ENCODE results near the gene SENP6. TPM values are rescaled to one million over a fixed set of nuclear protein-coding genes. Genes with fewer than 3 reads are reported as not detected.

Gene SENP6
- total RNA-seq, 2 donors from 2014 or later = 71.5 to 99.5 TPM

GRCh38 chr6:75611702-75612375 lies 10.2 kb downstream of the SENP6 start:
- intact Hi-C loops (cut with DNase I) = no loop called here
- H3K27me3 ChIP-seq (replicated peaks; ENCODE audit: insufficient read depth) = no peaks in the 10 kb centered on the region
- no peak overlapping the region for H3K27ac ChIP-seq
- no peaks in the 10 kb centered on the region for H3K36me3 ChIP-seq
- no peak overlapping the region for H3K4me3 ChIP-seq
- H3K4me1 ChIP-seq (replicated peaks) = peaks cover 12% of the 10 kb centered on the region
- WGBS = 76% methylated on average over 5 of the region's 5 CpGs
- no peak for DNase-seq (ENCODE audit: low spot score)
- TF ChIP-seq POLR2AphosphoS5 (IDR thresholded peaks at IDR 0.05) (no peak), POLR2A (IDR thresholded peaks at IDR 0.05) (no peak)
- TF ChIP-seq, protein P1, sequence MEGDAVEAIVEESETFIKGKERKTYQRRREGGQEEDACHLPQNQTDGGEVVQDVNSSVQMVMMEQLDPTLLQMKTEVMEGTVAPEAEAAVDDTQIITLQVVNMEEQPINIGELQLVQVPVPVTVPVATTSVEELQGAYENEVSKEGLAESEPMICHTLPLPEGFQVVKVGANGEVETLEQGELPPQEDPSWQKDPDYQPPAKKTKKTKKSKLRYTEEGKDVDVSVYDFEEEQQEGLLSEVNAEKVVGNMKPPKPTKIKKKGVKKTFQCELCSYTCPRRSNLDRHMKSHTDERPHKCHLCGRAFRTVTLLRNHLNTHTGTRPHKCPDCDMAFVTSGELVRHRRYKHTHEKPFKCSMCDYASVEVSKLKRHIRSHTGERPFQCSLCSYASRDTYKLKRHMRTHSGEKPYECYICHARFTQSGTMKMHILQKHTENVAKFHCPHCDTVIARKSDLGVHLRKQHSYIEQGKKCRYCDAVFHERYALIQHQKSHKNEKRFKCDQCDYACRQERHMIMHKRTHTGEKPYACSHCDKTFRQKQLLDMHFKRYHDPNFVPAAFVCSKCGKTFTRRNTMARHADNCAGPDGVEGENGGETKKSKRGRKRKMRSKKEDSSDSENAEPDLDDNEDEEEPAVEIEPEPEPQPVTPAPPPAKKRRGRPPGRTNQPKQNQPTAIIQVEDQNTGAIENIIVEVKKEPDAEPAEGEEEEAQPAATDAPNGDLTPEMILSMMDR (IDR thresholded peaks at IDR 0.05) = no peak
- no peaks in the 10 kb centered on the region for H3K9me3 ChIP-seq

GRCh38 chr6:75612434-75612833 lies 10.8 kb downstream of the SENP6 start:
- H3K4me3 ChIP-seq = no peak overlapping the region

DNA sequence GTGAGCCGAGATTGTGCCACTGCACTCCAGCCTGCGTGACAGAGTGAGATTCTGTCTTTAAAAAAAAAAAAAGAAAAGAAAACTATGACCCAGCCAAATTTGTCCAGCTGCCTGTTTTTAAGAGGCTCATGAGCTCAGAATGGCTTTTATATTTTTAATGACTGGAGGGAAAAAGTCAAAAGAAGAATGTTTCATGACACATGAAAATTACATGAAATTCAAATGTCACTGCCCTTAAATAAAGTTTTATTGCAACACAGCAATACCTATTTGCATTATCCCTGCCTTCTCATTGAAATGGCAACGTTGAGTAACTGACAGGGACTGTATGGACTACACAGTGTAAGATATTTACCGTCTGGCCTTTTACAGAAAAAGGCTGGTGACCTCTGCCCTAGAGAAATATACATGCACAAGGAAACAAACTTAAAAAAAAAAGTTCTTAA lies 11.4 kb downstream of the SENP6 start:
- WGBS = 41% methylated on average over 4 of the region's 4 CpGs
- H3K27ac ChIP-seq = no peak overlapping the region
- peaks cover 6% of the 10 kb centered on the region for H3K4me1 ChIP-seq (replicated peaks)
- H3K36me3 ChIP-seq = no peaks in the 10 kb centered on the region
- no peak overlapping the region for H3K4me3 ChIP-seq
- no peak for TF ChIP-seq POLR2A (IDR thresholded peaks at IDR 0.05)
- no peak for TF ChIP-seq POLR2AphosphoS5 (IDR thresholded peaks at IDR 0.05)
- TF ChIP-seq, protein P1 (IDR thresholded peaks at IDR 0.05) = no peak
- H3K27me3 ChIP-seq (replicated peaks; ENCODE audit: insufficient read depth) = no peaks in the 10 kb centered on the region
- H3K9me3 ChIP-seq = no peaks in the 10 kb centered on the region
- no peak for DNase-seq (ENCODE audit: low spot score)
- intact Hi-C loops (cut with DNase I) = no loop called here

More at GRCh38 chr6:75612434-75612833, 10.8 kb downstream of the SENP6 start:
- intact Hi-C loops (cut with DNase I) = no loop called here
- no peak for DNase-seq (ENCODE audit: low spot score)
- TF ChIP-seq POLR2AphosphoS5 (IDR thresholded peaks at IDR 0.05) (no peak), POLR2A (IDR thresholded peaks at IDR 0.05) (no peak)
- TF ChIP-seq, protein P1 (IDR thresholded peaks at IDR 0.05) = no peak
- Histone ChIP-seq H3K27ac (no peak overlapping the region), H3K27me3 (replicated peaks; ENCODE audit: insufficient read depth) (no peaks in the 10 kb centered on the region), H3K36me3 (no peaks in the 10 kb centered on the region), H3K9me3 (no peaks in the 10 kb centered on the region), H3K4me1 (replicated peaks) (peaks cover 10% of the 10 kb centered on the region)
- 91% methylated on average over 3 of the region's 3 CpGs for WGBS

DNA sequence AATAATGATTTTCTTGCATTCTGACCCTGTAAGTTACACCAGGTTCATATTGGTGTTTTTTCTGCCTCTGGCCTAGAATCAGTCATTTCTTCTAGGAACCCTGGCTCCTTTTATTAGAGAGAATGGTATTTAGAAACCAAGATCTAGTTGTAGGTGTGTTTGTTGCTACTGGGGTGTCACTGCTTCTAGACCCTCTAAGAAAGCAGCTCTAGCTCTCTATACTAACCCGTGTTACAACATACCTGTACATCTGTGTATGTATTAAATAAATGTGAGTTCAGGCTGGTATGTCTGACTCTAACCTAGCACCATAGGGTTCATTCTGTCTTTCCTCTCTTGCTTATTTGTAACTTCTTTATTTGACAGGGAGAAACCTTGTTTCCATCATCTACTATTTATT lies 16.8 kb downstream of the SENP6 start:
- H3K27ac ChIP-seq = no peak overlapping the region
- intact Hi-C loops (cut with DNase I) = no loop called here
- no peak for DNase-seq (ENCODE audit: low spot score)
- no peaks in the 10 kb centered on the region for H3K36me3 ChIP-seq
- no peak overlapping the region for H3K4me3 ChIP-seq
- H3K4me1 ChIP-seq (replicated peaks) = peaks cover 9% of the 10 kb centered on the region
- TF ChIP-seq, protein P1 (IDR thresholded peaks at IDR 0.05) = no peak
- TF ChIP-seq POLR2AphosphoS5 (IDR thresholded peaks at IDR 0.05) = no peak
- TF ChIP-seq POLR2A (IDR thresholded peaks at IDR 0.05) = no peak
- H3K9me3 ChIP-seq = no peaks in the 10 kb centered on the region
- 100% methylated on average over 1 of the region's 1 CpG for whole genome bisulfite sequencing
- no peaks in the 10 kb centered on the region for H3K27me3 ChIP-seq (replicated peaks; ENCODE audit: insufficient read depth)

Data from prostate gland (tissue), 2 donors.